Esophagus squamous epithelium (tissue), 4 donors: ENCODE data around the gene ANKFN1.

Experiments
- CTCF ChIP-seq, 6 experiments: fragments of 450-650 bp in 4 of 6; fragments of 200-600 bp in 2 of 6; sonication (generic) in 2 of 6; IDR thresholded peaks; one replicate each; pipeline ENCODE4 v1.5.1; 2016 to 2019; ENCODE audit warnings: antibody characterized with exemption in 6 of 6, mild to moderate bottlenecking in 4 of 6, moderate library complexity in 4 of 6
- POLR2A ChIP-seq, 4 donors: fragments of 450-650 bp; IDR thresholded peaks; one replicate each; pipeline ENCODE4 v1.6.1; 2017; ENCODE audit warnings: antibody characterized with exemption in 4 of 4, mild to moderate bottlenecking in 4 of 4, moderate library complexity in 3 of 4

GRCh38 chr17:56244268-56244890, 91.1 kb downstream of the ANKFN1 start:
- TF ChIP-seq CTCF (IDR thresholded peaks at IDR 0.05), result no peak
- no peak for TF ChIP-seq POLR2A (IDR thresholded peaks at IDR 0.05)
